AG09319 (cell line): ENCODE measurements around the gene MSI2.

Source experiments
- DNase-seq: peaks from one replicate; pipeline ENCODE4 v3.0.0-alpha.2; 2010; ENCODE audit warnings: low read depth; ENCODE audit errors: extremely low read depth
- CTCF ChIP-seq: IDR thresholded peaks from 2 replicates; pipeline ENCODE4 v1.5.1; 2011; ENCODE audit warnings: low read depth, mild to moderate bottlenecking, inconsistent platforms, low read length, moderate library complexity

MSI2 gene

GRCh38 chr17:57708410-57708809 lies 452.1 kb downstream of the MSI2 start:
- TF ChIP-seq CTCF: no peak
- DNase-seq: no peak

- DNase-seq: no peak
- no peak for TF ChIP-seq CTCF
Observed at GRCh38 chr17:57713140-57713539, 456.8 kb downstream of the MSI2 start.

- no peak for DNase-seq
Observed at GRCh38 chr17:57714665-57715180, 458.4 kb downstream of the MSI2 start.

GRCh38 chr17:57715981-57716380 lies 459.7 kb downstream of the MSI2 start:
- no peak for DNase-seq
- no peak for TF ChIP-seq CTCF

More at GRCh38 chr17:57714665-57715180, 458.4 kb downstream of the MSI2 start:
- TF ChIP-seq CTCF: no peak

GRCh38 chr17:57718878-57719277 lies 462.6 kb downstream of the MSI2 start:
- TF ChIP-seq CTCF: no peak

GRCh38 chr17:57720386-57721035 lies 464.2 kb downstream of the MSI2 start:
- no peak for TF ChIP-seq CTCF
- DNase-seq: no peak

More at GRCh38 chr17:57718878-57719277, 462.6 kb downstream of the MSI2 start:
- no peak for DNase-seq

- DNase-seq: no peak
- TF ChIP-seq CTCF: no peak
Observed at GRCh38 chr17:57721967-57722703, 465.8 kb downstream of the MSI2 start.
